Right lobe of liver (tissue), 4 donors: ENCODE data around the gene PI16.

Experiments
- CTCF ChIP-seq, 4 donors: fragments of 200-600 bp in 3 of 4; fragments of 450-650 bp in 1 of 4; IDR thresholded peaks; one replicate each; pipeline versions ENCODE4 v1.5.1 to v1.8.0; 2016 to 2022; ENCODE audit warnings: antibody characterized with exemption in 4 of 4, mild to moderate bottlenecking in 2 of 4
- POLR2A ChIP-seq: fragments of 450-650 bp; IDR thresholded peaks from one replicate; pipeline ENCODE4 v1.6.1; 2017; ENCODE audit warnings: antibody characterized with exemption, mild to moderate bottlenecking
- donor health status: DM: no; HTN: no; CAD: no.
- donor health status: DM: no; HTN: no; CAD: no.
- donor health status: DM: no; HTN: yes; CAD: no.

DNA sequence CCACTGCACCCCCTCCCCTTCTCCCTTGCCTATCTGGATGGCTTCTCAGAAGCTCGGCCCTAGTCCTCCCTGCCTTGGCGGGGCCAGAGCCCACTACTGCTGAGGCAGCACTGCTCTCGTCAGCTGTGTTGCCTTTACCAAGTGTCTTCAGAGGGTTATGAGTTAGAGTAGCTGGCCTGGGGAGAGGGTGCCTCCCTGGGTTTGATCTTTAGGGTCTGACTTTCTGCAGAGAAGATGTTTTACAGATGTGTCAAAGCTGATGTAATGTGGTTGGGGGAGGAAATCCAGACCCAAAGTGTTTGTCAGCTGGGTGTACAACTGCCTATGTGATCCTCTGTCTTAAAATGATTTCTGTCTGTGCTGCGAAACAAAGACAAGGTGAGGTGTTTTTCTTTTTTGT, 30.4 kb upstream of the PI16 start:
- no peak for TF ChIP-seq CTCF (IDR thresholded peaks at IDR 0.05)
- no peak for TF ChIP-seq POLR2A
